Activated CD4-positive, alpha-beta T cell treated with anti-CD3 and anti-CD28 coated beads, Interleukin-2, amount 50 U/mL, for 4 hours (primary cell): ENCODE measurements around the gene MERTK.
"Not testable (repeated sequence)": the region's sequence is repeated elsewhere in the genome, so short reads cannot be mapped to it uniquely, and the experiment has no call there.

Experiments used
- DNase-seq, 2 experiments: peaks; one replicate each; pipeline ENCODE4 v3.0.0-alpha.2; 2020

MERTK gene

DNA sequence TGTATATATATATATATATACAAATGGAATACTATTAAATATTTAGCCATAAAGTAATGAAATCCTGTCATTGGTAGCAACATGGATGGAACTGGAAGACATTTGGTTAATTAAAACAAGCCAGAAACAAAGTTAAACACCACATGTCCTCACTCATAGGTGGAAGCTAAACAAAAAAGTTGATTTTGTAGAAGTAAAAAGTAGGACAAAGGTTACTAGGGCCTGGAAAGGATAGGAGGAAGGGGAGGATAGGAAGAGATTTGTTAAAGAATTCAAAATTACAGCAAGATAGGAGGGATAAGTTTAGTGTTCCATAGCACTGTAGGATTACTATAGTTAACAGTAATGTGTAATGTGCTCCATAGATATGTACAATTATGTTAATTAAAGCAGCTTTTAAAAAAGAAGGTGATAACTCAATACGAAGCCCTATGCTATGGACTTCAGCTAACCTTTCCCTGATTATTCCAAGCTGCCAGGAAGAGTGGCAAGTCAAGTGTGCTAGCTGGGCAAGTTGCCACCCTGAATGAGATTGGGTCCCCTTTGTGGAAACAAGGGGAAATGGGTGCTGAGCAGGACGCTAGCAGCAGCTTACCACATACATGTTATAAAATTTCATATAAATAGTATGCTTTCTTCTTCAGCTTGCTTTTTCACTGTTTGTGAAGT is 12.3 kb downstream of the MERTK start:
- no peak for DNase-seq

DNA sequence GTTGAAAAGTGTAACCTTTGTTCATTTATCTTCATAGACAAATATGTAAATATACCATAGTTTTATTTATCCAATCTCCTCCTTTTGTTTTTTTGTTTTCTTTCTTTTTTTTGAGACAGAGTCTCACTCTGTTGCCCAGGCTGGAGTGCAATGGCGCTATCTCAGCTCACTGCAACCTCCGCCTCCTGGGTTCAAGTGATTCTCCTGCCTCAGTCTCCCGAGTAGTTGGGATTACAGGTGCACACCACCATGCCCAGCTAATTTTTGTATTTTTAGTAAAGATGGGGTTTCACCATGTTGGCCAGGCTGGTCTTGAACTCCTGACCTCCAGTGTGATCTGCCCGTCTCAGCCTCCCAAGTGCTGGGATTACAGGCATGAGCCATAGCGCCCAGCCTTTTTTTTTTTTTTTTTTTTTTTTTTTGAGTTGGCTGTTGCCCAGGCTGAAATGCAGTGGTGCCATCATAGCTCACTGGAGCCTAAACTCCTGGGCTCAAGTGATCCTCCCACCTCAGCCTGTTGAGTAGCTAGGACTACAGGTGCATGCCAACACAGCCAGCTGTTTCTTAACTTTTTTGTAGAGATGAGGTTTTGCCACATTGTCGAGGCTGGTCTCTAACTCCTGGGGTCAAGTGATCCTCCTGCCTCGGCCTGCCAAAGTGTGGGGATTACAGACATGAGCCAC is 13.0 kb downstream of the MERTK start:
- not testable (repeated sequence) for DNase-seq

DNA sequence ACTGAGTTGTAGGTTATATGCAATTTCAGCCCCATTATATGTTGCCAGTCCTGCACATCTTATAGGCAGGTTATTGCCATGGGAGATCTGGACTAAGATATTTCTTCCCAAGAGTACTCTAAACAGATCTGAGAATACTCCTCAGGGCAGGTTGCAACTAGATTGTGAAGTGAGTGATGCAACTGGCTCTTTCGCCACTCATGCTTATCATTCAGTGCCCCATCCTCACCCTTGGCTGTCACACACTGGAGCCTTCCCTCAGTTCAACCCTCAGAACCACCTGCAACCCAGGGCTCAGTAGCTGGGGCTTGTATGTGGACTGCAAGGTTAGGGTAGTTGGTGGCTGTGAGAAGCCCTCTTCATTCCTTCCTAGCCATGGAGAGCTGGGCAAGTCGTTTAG is 14.1 kb downstream of the MERTK start:
- DNase-seq = no peak

DNA sequence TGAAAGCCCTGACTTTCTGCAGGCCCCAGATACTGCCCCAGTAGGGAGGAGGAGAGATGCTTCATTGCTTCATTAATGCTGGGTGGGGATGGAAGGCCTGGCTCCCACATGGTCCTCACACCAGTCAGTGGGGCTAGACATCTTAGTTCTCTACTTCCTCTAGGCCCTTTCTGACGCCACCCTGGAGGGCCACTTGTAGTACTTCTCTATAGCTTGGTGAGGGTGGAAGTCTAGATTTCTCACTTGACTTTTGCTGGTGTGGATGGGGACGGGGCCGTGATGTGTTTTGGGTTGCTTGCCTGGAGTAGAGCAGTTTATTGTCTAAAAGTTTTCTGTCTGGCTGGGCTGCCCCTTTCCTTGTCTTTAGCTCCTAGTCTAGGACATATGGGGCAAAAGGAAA is 18.7 kb downstream of the MERTK start:
- DNase-seq = no peak

DNA sequence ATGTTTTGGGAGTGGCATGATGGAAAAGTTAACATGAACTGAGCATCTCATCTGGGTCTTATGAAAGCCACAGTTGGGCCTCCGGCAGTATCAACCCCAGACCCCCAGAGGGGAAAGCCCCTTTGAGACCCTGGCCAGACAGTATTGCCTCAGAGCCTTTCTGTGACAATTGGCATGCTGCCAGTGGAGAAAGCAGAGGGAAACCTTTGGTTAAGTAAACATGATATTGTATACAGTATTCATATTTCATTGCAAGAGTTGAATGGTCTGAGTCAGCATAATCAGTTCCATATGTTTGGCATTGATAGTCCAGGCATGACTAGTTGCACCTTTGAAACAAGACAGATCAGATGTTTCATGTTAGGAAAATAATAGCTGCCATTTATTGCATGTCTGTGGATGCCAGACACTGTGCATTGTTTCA is 20.0 kb downstream of the MERTK start:
- no peak for DNase-seq

DNA sequence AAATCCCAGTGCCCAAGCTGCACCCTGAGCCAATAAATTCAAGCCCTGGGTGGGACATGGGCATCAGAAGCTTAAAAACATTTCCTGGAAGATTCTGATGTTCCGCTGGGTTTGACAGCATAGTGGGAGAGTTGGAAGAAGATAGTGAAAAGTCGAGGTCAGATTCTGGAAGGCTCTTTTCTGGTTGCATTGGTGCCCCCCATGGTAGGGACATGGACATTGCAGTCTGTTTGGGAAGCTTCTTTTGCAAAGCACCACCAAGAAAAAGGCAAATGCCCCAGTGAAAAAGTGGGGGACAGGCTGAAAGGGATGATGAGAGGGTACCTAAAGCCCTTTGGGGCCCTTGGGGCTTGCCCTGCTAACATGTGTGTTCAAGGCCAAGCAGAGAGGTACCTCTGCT is 21.0 kb downstream of the MERTK start:
- DNase-seq = no peak

DNA sequence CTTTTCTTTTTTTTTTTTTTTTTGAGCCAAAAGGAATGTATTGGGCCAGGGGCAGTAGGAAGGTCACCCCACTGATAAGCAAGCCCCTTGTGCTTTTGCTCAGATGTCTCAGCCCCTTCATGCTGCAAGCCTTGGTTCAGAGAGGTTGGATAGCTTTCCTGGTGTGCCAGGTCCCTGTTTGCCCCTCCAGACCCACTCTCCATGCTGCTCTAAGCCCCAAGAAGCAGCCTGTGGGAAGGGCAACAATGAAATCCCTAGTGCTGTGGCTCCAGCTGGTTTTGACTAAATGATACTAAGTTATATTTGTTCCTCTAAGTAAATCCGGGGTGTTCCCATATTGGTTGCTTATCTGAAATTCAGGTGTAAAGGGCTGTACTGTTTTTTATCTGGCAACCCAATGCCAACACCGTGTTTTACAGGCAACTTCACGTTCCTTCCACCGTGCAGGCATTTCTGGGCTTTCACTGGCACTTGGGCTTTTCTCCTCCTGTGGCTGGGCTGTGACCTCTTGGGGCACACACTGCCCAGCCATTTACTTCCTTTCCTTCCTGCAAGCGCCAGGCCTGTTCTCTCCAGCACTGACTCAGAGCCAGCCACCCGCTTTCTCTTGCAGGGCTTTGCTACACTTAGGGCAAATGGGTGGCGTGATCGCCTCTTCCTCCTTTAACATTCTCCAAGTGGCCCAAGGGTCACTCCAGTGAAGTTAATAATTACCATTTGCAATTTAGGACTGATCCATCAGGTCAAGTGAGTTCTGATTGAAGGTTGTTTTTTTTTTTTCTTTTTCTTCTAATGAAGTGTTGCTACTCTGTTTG is 21.6 kb downstream of the MERTK start:
- no peak for DNase-seq

DNA sequence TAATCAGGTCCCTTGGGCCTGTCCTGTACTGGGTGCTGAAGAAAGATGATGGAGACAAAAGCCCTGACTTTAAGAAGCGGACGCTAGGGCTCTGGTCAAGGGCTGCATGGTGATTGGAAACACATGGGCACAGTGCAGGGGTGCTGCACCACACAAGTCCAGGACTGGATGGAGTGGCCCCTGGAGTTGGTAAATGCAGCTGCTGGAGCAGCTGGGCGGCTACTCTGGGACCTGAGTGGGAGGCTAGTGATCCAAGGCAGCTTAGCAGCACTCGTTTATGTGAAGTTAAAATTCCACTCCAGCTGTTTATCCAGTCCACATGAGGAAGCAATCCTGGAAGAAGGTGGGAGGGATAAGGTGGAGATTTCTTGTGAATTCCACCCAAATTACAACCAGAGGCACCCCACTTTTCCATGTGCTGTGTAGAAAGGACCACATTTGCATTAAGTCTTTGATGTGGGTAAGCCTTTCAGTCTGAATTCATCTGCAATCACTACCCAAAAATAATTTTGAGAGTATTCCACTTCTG is 24.9 kb downstream of the MERTK start:
- DNase-seq = no peak

DNA sequence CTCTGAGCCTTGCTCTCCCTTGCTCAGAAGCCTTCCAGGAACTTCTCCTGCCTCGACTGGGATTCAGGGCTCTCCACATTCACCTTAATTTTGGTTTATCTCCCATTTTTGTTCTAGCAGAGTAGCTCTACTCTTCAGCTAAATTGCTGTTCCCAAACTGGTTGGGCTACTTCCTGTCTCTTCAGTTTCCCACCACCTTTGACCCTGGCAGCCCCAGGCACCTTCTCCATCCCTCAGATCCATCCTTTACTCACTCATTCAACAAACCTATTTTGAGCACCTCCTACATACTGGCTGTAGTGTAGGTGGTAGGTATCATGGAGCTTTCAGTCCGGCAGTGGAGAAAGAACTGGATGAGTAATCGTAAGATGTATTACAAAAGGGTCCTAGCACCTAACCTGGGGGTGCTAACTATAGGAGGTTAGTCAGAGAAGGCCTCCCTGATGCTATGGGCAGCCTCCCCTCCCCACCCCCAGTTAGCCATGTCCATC is 26.3 kb downstream of the MERTK start:
- no peak for DNase-seq

DNA sequence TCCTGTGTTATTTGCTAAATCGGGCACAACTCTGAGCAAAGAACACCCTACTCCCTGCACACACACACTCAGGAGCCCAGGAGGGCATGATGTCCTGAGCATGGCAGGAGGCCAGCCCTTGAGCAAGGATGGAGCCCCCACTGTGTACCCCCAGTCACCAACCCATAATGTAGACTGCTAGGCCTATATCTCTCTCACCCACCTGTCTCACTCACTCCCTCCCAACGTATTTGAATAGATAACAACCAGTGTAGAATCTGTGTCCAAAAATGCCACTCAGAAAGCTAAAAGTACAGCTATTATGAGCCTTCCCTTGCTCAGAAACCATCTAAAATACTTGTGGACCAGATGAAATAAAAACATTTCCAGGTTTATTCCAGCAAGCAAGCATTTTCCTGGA is 29.3 kb downstream of the MERTK start:
- no peak for DNase-seq

DNA sequence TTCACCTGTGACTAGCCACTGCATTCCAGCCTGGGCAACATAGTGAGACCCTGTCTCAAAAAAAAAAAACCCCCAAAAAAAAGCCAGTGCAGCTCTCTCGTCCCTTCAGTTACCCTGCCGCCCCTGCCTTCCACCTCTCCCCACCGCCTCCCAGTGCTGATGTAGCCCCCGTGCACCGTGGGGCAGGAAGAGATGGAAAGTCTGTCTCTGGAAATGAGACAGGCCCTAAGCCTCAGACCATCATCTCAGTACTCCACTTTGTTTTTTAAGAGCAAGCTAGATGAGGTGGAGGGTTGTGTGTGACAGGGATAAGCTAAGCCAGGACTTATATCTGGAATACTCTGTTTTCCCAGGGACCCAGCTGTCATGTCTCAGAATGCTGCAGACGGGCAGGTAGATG is 32.0 kb downstream of the MERTK start:
- DNase-seq = no peak

DNA sequence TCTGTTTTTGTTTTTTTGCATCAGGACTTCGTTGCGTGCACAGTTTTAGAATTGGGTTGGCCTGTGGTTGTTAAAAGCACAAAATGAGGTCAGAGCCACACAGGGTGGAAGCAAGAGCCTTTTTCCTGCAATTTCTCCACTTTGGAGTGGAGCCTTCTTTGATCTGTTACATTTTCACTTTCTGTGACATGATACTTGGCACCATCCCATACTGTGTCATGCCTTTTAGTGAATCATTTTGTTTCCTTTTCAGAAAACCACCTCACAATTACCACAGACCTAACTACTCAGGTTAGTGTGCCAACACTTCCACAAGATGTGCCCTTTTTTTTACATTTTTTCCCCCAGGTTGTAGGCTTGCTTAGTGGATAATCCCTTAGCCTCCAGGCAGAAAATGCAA is 32.5 kb downstream of the MERTK start:
- no peak for DNase-seq

DNA sequence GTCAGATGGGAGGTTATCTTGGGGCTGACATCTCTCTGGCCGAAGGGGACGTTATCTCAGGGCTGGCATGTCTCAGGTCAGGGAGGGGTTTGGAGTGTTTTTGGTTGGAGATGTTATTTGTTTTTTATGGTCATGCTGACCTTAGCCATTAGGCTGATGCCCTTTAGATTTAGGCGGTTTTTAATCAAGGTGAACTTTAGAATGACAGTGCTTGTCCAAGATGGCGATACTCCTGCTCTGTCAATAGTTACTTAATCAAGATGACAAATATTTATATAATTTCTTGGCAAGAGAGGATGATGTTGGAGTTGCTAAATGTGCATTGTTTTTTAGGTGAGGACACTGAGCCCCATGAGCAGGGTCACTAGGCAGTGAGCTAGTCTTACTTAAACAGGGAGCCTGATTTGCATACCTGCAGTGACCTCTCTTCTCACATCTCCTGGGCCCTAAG is 34.5 kb downstream of the MERTK start:
- no peak for DNase-seq

DNA sequence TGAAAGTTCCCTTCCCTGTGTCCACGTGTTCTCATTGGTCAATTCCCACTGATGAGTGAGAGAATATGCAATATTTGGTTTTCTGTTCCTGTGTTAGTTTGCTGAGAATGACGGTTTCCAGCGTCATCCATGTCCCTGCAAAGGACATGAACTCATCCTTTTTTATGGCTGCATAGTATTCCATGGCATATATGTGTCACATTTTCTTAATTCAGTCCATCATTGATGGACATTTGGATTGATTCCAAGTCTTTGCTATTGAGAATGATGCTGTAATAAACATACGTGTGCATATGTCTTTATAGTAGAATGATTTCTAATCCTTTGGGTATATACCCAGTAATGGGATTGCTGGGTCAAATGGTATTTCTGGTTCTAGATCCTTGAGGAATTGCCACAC is 35.5 kb downstream of the MERTK start:
- not testable (repeated sequence) for DNase-seq

DNA sequence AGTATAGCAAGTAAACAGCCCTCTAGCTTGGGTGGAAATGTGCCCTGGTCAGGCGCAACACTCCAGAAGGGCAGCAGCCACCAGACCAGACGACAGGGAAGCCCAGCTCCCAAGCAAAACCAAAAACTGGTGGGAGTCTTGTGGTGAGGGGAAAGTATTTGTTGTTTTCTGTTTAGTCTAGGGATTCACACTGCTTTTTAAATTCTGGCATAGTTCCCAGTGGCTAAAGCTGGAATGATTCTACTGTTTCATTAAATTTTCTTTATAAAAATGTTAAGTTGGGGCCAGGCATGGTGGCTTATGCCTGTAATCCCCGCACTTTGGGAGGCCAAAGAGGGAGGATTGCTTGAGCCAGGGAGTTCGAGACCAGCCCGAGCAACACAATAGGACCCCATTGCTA is 38.5 kb downstream of the MERTK start:
- no peak for DNase-seq

DNA sequence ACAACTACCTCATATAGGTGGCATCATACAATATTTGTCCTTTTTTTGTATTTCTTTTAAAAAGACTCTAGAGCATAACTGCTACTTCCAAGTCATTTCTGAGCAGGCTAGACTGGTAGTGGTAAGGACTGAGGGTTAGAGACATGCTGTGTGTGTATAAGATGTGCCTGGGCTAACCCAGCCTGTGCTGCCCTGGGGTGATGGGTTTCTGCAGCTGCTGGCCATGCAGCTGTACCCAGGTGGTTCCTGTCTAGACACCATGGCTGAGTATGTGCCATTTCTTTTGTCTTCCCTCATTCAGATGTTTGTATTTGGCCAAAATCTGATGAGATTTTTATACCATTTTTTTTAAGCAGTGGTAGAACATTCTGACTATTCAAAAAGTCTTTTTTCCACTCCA is 40.0 kb downstream of the MERTK start:
- no peak for DNase-seq

DNA sequence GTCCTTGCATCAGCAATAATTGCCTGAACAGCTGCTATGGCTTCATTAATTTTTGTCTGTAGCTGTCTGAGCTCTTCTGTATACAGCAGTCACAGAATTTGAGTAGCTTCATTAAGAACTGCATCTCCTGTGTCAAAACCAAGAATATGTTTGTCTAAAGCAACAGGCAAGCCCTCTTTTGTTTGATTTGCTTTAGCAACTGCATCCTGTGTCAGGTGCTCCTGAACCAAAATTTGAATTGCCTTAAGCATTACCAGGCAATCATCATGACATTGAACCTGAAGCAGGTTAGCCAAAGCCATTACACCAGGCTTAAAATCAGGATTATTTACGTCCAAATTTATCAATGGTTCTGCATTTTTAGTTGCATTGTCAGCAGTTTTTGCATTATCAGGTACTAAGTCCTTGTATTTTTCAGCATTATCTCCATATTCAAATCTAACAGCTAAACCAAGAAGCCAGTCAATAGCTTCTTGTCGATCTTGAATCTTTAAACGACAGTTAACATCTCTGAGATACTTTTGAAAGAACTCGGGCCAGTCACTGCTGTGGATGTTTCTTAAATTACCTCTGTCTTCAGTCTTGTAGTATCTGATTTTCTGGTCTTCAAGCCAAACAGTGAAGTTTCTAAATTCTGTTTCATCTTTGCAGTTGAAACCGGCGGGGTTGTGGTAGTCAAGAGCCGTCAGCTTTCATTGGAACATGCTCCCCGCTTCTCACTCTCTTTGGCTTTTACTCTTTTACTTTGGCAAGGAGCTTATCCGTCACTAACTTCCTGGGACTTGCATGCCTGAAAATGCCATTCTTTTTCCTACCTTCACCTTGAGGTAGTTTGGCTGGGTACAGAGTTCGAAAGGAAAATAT is 42.2 kb downstream of the MERTK start:
- DNase-seq = no peak

DNA sequence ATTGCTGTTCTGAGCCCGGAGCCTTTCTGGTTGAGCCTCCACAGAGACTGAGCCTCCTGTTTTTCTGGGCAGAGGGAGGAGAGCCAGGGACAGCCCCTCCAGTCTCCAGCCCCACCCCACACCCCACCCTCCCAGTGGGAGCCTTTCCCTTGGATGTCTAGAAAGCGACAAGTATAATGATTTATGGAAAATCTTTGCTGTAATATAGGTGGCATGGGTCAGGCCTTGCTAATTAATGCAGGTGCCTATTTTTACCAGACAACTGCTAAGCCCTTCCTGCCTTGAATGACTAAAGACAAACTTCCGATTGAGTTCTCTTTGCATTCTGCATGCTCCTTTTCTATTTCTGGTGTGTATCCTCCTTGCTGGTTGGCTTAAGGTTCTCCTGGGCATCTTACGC is 43.1 kb downstream of the MERTK start:
- no peak for DNase-seq

DNA sequence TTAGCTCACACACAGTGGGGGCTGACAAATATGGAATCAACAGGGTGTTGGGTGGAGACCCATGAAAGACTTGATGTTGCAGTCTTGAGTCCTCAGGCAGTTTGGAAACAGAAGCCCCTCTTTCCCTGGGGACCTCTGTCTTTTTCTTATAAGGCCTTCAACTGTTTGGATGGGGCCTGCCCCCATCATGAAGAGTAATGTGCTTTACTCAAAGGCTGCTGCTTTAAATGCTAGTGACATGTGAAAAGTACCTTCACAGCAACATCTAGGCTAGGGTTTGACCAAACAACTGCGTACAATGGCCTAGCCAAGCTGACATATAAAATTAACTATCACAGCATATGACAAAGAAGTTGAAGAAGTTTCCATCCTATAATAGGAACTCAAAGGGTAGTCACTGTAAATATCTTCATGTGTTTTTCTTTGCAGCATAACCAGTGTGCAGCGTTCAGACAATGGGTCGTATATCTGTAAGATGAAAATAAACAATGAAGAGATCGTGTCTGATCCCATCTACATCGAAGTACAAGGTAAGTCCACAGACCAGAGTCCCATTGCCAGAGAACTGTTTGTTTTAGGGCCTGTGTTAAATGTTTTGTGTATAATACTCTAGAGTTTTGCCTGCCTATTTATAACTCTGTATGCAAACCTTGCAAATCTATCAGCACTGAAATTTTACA is 46.3 kb downstream of the MERTK start:
- DNase-seq = no peak

DNA sequence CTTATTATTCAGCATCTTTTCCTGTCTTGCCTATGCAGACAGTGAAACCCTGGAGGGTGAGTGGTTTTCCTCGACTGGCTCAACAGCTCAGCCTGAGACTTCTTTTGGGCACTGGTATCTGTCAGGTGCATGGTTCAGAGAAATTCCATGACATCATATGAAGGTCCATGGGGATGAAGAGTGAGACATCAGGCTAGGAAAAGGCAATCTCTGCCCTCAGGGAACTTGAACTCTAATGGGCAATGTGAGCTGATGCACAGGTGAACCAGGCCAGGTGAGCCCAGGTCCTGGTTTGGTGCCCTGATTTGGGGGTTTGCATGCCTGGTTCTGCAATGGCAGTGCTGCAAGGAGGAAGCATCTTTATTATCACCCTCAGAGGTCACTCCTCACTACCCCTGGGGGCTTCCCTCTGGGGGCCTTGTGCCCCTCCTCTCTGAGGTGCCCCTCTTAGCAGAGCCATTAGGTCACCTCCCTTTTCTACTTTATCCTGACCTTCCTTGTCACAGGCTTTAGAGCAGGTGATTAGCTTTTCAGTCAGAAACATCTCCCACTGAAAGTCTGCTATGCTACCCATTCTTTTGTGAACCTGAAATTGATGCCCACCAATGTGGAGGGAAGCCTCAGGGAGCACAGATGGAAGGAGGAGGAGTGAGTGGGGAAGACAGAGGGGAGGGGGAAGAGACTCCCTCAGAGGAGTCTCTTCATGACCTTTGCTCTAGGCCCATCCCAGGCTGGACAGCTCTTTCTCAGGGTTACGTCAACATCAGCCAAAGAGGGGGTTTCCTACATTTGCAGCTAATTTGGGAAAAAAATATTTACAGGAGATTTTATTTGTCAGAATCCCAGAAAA is 47.3 kb downstream of the MERTK start:
- DNase-seq = no peak
